HepG2 (cell line): ENCODE measurements around the gene NPPB. TPM values are rescaled to one million over a fixed set of nuclear protein-coding genes. Genes with fewer than 3 reads are reported as not detected.

Source experiments
- FOXA3 ChIP-seq: IDR thresholded peaks from 2 replicates; pipeline ENCODE4 v1.6.1; 2016; ENCODE audit warnings: missing genetic modification reagents, missing compliant biosample characterization
- FOXP1 ChIP-seq, 2 experiments: fragments of 450-650 bp in 1 of 2; IDR thresholded peaks; 2 replicates each; pipeline ENCODE4 v1.6.1; 2017 to 2018; ENCODE audit warnings: antibody characterized with exemption in 1 of 2
- GATAD2A ChIP-seq: IDR thresholded peaks from 2 replicates; pipeline ENCODE4 v1.6.1; 2016
- GFI1 ChIP-seq: sonication (generic); formaldehyde crosslinking; IDR thresholded peaks from 2 replicates; pipeline ENCODE4 v1.5.0; 2020; ENCODE audit warnings: missing genetic modification reagents, mild to moderate bottlenecking, borderline replicate concordance
- NFYC ChIP-seq: IDR thresholded peaks from 2 replicates; pipeline ENCODE4 v1.6.1; 2016; ENCODE audit warnings: missing genetic modification reagents, missing compliant biosample characterization
- PAX8 ChIP-seq: sonication (generic); formaldehyde crosslinking; IDR thresholded peaks from 2 replicates; pipeline ENCODE4 v1.8.0; 2022; ENCODE audit warnings: mild to moderate bottlenecking, missing genetic modification reagents, borderline replicate concordance
- SALL1 ChIP-seq: sonication (generic); formaldehyde crosslinking; IDR thresholded peaks from 2 replicates; pipeline ENCODE4 v1.8.0; 2022; ENCODE audit warnings: mild to moderate bottlenecking, missing genetic modification reagents
- TBX3 ChIP-seq: fragments of 450-650 bp; IDR thresholded peaks from 2 replicates; pipeline ENCODE4 v1.6.1; 2017; ENCODE audit warnings: antibody characterized with exemption, mild to moderate bottlenecking, inconsistent platforms, borderline replicate concordance
- ZFX ChIP-seq: sonication (generic); formaldehyde crosslinking; IDR thresholded peaks from 2 replicates; pipeline ENCODE4 v1.4.0; 2020; ENCODE audit warnings: mild to moderate bottlenecking, low read depth, missing genetic modification reagents, moderate library complexity
- ZNF331 ChIP-seq: sonication (generic); formaldehyde crosslinking; IDR thresholded peaks from 2 replicates; pipeline ENCODE4 v1.4.0; 2020; ENCODE audit warnings: missing genetic modification reagents
- ZNF572 ChIP-seq: sonication (generic); formaldehyde crosslinking; IDR thresholded peaks from 2 replicates; pipeline ENCODE4 v1.5.1; 2020; ENCODE audit warnings: mild to moderate bottlenecking, missing genetic modification reagents
- ZNF629 ChIP-seq: sonication (generic); formaldehyde crosslinking; conservative IDR thresholded peaks from 2 replicates; pipeline ENCODE4 v1.5.0; 2020; ENCODE audit warnings: missing genetic modification reagents
- ZNF674 ChIP-seq: sonication (generic); formaldehyde crosslinking; IDR thresholded peaks from 2 replicates; pipeline ENCODE4 v1.5.0; 2020; ENCODE audit warnings: low read depth, mild to moderate bottlenecking, missing genetic modification reagents
- ZNF713 ChIP-seq: sonication (generic); formaldehyde crosslinking; IDR thresholded peaks from 2 replicates; pipeline ENCODE4 v1.4.0; 2020; ENCODE audit warnings: mild to moderate bottlenecking, missing genetic modification reagents
- ZSCAN20 ChIP-seq: sonication (generic); formaldehyde crosslinking; IDR thresholded peaks from 2 replicates; pipeline ENCODE4 v1.4.0; 2020; ENCODE audit warnings: missing genetic modification reagents, mild to moderate bottlenecking, borderline replicate concordance
- polyA plus RNA-seq, 8 experiments: library from polyadenylated mRNA; depleted of rRNA in 3 of 8; stranded (reverse) in 7 of 8; unstranded in 1 of 8; fragments of >200 nt; fragmentation: Illumina TruSeq in 4 of 8; extraction: Trizol in 4 of 8; gene quantifications; 2 replicates each; pipeline versions ENCODE4 v1.2.1 to v1.2.3, GENCODE V29; 2011 to 2016; ENCODE audit warnings: low read depth in 4 of 8, missing spikeins in 1 of 8, mixed read lengths in 1 of 8; ENCODE audit not compliant: insufficient read depth in 1 of 8
- total RNA-seq, 5 experiments: library from RNA; depleted of rRNA; stranded (reverse); fragments of >200 nt; fragmentation: Illumina TruSeq; extraction: Trizol; gene quantifications; 2 replicates each; pipeline ENCODE4 v1.2.3, GENCODE V29; 2016; ENCODE audit warnings: low read depth in 1 of 5
- TF ChIP-seq, protein P1 (sequence below), 2 experiments: sonication (generic) in 1 of 2; formaldehyde crosslinking in 1 of 2; IDR thresholded peaks; 2 replicates each; pipeline versions ENCODE4 v1.4.0 to v1.6.1; 2018 to 2020; ENCODE audit warnings: missing genetic modification reagents in 2 of 2, borderline replicate concordance in 1 of 2, low read depth in 1 of 2, mild to moderate bottlenecking in 1 of 2, missing biosample characterization in 1 of 2
- TF ChIP-seq, protein P2 (sequence below): IDR thresholded peaks from 2 replicates; pipeline ENCODE4 v1.6.1; 2016; ENCODE audit warnings: mild to moderate bottlenecking
- TF ChIP-seq, protein P3 (sequence below): sonication (generic); formaldehyde crosslinking; IDR thresholded peaks from 2 replicates; pipeline ENCODE4 v1.4.0; 2020; ENCODE audit warnings: missing genetic modification reagents, borderline replicate concordance
- TF ChIP-seq, protein P4 (sequence below): IDR thresholded peaks from 2 replicates; pipeline ENCODE4 v1.6.1; 2018; ENCODE audit warnings: missing genetic modification reagents
- TF ChIP-seq, protein P5 (sequence below): sonication (generic); formaldehyde crosslinking; IDR thresholded peaks from 2 replicates; pipeline ENCODE4 v1.4.0; 2020; ENCODE audit warnings: missing genetic modification reagents, borderline replicate concordance

NPPB gene
- total and polyA plus RNA-seq, 2 of the 13 experiments (the other 11 are each of a cell fraction or from before 2014, with no cell fraction given): 1.9 TPM; not detected in 1

DNA sequence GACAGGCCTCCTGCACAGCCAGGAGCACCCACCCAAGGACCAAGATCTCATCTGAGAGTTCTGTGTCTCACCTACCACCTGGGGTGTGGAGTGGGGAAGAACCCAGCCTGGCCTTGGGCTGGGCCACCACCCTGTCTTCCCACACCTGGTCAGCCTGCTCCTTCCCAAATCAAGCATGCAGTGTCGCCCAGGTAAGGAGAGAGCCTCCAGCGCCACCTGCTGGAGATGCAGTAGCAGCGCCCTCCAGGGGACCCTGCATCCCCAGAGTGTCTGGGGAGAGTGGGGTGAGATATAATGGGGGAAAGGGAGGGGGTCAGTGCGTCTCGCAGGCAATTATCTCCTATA is 35.1 kb upstream of the NPPB start (continued):
- TF ChIP-seq, protein P1, sequence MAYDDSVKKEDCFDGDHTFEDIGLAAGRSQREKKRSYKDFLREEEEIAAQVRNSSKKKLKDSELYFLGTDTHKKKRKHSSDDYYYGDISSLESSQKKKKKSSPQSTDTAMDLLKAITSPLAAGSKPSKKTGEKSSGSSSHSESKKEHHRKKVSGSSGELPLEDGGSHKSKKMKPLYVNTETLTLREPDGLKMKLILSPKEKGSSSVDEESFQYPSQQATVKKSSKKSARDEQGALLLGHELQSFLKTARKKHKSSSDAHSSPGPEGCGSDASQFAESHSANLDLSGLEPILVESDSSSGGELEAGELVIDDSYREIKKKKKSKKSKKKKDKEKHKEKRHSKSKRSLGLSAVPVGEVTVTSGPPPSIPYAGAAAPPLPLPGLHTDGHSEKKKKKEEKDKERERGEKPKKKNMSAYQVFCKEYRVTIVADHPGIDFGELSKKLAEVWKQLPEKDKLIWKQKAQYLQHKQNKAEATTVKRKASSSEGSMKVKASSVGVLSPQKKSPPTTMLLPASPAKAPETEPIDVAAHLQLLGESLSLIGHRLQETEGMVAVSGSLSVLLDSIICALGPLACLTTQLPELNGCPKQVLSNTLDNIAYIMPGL (CRISPR knock-in tag; IDR thresholded peaks at IDR 0.05; ENCODE audit: borderline replicate concordance in 1 of 2, low read depth in 1 of 2): no peak
- TF ChIP-seq, protein P2, sequence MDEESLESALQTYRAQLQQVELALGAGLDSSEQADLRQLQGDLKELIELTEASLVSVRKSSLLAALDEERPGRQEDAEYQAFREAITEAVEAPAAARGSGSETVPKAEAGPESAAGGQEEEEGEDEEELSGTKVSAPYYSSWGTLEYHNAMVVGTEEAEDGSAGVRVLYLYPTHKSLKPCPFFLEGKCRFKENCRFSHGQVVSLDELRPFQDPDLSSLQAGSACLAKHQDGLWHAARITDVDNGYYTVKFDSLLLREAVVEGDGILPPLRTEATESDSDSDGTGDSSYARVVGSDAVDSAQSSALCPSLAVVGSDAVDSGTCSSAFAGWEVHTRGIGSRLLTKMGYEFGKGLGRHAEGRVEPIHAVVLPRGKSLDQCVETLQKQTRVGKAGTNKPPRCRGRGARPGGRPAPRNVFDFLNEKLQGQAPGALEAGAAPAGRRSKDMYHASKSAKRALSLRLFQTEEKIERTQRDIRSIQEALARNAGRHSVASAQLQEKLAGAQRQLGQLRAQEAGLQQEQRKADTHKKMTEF (CRISPR knock-in tag): no peak
- TF ChIP-seq, protein P3, sequence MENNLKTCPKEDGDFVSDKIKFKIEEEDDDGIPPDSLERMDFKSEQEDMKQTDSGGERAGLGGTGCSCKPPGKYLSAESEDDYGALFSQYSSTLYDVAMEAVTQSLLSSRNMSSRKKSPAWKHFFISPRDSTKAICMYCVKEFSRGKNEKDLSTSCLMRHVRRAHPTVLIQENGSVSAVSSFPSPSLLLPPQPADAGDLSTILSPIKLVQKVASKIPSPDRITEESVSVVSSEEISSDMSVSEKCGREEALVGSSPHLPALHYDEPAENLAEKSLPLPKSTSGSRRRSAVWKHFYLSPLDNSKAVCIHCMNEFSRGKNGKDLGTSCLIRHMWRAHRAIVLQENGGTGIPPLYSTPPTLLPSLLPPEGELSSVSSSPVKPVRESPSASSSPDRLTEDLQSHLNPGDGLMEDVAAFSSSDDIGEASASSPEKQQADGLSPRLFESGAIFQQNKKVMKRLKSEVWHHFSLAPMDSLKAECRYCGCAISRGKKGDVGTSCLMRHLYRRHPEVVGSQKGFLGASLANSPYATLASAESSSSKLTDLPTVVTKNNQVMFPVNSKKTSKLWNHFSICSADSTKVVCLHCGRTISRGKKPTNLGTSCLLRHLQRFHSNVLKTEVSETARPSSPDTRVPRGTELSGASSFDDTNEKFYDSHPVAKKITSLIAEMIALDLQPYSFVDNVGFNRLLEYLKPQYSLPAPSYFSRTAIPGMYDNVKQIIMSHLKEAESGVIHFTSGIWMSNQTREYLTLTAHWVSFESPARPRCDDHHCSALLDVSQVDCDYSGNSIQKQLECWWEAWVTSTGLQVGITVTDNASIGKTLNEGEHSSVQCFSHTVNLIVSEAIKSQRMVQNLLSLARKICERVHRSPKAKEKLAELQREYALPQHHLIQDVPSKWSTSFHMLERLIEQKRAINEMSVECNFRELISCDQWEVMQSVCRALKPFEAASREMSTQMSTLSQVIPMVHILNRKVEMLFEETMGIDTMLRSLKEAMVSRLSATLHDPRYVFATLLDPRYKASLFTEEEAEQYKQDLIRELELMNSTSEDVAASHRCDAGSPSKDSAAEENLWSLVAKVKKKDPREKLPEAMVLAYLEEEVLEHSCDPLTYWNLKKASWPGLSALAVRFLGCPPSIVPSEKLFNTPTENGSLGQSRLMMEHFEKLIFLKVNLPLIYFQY (CRISPR knock-in tag): no peak
- TF ChIP-seq ZNF629 (CRISPR knock-in tag) (no peak), SALL1 (CRISPR knock-in tag) (peak; percentile 41; the same call in 1 of the 2 replicates), TBX3 (no peak), ZFX (CRISPR knock-in tag) (no peak), ZSCAN20 (CRISPR knock-in tag) (no peak), GATAD2A (CRISPR knock-in tag) (0 out of 2 replicates have a peak, but pooled peaks have one; percentile 15), ZNF713 (CRISPR knock-in tag) (no peak), ZNF572 (CRISPR knock-in tag) (no peak), PAX8 (CRISPR knock-in tag) (no peak), FOXA3 (CRISPR knock-in tag) (no peak), NFYC (CRISPR knock-in tag) (no peak), FOXP1 (IDR thresholded peaks at IDR 0.05) (no peak), FOXP1 (CRISPR knock-in tag; IDR thresholded peaks at IDR 0.05) (no peak), ZNF674 (CRISPR knock-in tag) (no peak), ZNF331 (CRISPR knock-in tag) (no peak), GFI1 (no peak)
- TF ChIP-seq, protein P4, sequence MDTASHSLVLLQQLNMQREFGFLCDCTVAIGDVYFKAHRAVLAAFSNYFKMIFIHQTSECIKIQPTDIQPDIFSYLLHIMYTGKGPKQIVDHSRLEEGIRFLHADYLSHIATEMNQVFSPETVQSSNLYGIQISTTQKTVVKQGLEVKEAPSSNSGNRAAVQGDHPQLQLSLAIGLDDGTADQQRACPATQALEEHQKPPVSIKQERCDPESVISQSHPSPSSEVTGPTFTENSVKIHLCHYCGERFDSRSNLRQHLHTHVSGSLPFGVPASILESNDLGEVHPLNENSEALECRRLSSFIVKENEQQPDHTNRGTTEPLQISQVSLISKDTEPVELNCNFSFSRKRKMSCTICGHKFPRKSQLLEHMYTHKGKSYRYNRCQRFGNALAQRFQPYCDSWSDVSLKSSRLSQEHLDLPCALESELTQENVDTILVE (CRISPR knock-in tag): no peak
- TF ChIP-seq, protein P5, sequence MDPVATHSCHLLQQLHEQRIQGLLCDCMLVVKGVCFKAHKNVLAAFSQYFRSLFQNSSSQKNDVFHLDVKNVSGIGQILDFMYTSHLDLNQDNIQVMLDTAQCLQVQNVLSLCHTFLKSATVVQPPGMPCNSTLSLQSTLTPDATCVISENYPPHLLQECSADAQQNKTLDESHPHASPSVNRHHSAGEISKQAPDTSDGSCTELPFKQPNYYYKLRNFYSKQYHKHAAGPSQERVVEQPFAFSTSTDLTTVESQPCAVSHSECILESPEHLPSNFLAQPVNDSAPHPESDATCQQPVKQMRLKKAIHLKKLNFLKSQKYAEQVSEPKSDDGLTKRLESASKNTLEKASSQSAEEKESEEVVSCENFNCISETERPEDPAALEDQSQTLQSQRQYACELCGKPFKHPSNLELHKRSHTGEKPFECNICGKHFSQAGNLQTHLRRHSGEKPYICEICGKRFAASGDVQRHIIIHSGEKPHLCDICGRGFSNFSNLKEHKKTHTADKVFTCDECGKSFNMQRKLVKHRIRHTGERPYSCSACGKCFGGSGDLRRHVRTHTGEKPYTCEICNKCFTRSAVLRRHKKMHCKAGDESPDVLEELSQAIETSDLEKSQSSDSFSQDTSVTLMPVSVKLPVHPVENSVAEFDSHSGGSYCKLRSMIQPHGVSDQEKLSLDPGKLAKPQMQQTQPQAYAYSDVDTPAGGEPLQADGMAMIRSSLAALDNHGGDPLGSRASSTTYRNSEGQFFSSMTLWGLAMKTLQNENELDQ (CRISPR knock-in tag): no peak
